GM18520 (cell line): ENCODE results near the gene SLCO3A1.

Experiments used
- ATAC-seq: cut with Tn5 transposase; IDR thresholded peaks from one replicate; pipeline ENCODE4 v1.9.1; 2021; ENCODE audit not compliant: unreplicated experiment

The SLCO3A1 gene

DNA sequence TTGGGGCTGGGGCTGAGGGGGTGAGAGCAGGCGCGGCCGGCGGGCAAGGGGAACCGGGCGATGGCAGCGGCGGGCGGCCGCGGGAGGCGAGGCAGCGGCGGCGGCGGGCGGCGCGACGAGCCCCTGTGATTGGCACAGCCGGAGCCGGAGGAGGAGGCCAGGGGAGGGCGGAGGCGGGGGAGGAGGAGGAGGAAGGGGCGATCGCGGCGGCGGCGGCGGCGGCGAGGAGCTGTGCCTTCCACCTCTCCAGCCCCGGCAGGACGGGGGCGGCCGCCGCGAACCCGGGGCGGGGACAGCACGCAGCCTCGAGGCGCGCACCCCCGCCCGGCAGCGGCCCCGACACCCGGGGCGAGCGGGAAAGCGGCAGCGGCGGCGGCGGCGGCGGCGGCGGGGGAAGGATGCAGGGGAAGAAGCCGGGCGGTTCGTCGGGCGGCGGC is at the start of gene SLCO3A1:
SLCO3A1 (plus strand) TSS at position 198 of the 437 bp plus-strand sequence.
- ATAC-seq, result no peak

DNA sequence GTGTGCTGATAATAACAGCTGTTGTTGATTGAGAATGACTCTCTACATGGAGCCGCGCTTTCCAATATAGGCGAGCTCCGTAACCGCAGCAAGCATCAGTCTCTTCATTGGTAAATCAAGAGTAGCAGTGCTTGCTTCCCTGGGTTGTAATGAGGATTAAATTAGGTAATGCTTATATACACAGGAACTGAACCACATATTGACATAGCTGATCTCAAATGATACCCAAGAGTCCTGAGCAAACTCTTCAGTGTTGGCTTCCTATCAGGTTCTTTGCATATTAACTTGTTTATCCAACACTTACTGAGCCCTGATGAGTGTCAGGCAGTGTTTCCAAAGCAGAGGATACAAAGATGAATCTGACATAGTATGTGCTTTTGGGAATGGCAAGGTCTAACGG is 46.4 kb upstream of the SLCO3A1 start:
- ATAC-seq, result no peak

DNA sequence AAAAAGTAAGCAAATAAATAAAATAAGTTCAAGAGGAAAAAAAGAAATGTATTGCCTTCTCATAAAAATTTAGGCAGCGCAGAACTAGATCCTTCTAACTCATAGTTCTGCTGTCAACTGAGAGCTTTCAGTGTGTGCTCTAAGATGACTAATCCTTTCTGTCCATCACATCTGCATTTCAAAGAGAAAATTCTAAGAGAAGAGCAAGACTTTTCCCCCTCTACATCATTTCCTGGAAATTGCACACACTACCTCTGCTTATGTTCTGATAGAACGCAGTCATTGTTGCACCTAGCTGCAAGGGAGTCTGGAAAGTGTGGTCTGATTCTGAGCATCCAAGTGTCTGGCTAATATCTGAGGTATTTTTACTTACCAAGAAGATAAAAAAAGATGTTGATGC is 39.6 kb upstream of the SLCO3A1 start:
- no peak for ATAC-seq

DNA sequence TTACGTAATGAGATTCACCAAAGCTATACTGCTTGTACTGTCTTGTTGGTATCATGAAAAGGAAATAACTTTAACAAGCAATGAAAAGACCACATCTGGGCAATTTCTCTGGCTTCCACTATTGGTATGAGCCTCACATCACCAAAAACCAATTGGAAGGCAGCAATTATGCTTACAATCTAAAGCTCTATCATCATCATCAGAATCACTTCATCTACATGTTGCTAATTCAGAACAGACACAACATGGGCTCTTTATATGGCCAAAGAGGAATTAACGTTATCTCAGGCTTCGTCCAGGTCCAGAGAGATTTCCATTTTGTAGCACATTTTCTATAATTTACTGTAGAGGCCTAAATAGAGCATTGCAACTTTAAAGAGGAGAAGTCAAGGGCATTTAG is 36.6 kb upstream of the SLCO3A1 start:
- ATAC-seq, result no peak

DNA sequence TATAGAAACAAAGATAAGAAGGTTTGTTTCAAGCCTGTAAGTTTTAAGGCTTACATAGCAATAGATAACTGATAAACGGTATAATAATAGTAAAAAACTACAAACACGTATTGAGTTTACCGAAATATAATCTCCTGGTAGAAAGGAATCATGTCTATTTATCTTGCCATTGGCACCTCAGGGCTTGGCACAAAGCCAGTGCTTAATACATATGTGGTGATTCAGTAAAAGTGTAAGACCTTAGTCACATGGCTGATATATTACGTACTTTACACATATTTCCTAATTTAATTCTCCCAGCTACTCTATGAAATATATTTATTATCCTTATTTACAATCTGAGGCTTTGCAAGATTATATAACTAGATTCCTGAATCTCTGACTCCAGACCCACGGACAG is 32.0 kb upstream of the SLCO3A1 start:
- no peak for ATAC-seq

DNA sequence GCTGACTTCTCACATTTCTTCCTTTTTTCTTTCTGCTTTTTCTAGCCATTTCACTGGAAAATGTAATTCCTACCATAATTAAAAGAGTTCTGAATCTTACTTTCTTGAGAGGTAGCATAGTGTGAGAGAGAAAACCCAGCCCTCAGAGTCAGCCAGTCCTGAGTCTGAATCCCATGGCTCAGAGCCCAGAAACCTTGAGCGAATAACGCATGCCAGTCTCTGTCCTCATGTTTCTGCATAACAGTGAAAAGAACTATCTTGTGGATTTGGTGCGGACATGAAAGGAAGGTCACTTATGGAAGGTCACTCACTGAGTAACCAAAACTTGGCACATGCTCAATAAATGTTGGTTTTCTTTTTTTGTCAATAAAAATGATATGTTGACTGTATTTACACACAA is 29.3 kb upstream of the SLCO3A1 start:
- ATAC-seq, result no peak

DNA sequence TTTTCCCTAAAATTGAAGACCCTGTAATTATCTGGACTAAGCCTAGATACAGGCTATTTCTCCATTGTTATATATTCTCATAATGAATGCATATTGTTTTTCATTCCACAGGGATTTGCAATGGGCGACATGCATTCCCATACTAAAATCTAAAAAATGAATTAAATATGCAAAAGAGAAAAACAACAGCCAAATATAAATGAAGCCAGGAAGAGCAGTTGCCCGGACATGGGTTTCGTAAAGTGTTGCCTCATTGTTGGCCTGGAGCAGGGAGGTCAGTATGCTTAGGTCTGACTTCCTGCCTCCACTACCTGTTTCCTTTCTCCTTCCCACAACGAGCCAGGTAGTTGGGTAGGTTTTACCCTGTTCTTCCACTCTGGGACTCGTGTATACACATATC is 27.1 kb upstream of the SLCO3A1 start:
- no peak for ATAC-seq

DNA sequence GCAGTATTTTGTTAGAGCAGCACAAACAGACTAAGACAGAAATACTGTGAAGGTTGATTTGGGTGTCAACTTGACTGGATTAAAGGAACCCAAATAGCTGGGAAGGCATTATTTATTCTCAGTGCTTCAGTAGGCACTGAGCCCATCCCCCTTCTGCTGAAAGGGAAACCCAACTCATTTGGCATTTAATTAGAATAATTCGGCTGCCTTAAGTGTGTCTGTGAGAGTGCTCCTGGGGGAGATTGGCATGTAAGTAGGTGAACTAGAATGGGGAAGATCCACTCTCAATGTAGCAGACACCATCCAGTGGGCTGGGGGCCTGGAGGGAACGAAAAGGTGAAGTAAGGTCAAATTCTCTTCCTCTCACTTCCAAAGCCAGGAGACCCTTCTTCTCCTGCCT is 20.5 kb upstream of the SLCO3A1 start:
- ATAC-seq, result no peak

DNA sequence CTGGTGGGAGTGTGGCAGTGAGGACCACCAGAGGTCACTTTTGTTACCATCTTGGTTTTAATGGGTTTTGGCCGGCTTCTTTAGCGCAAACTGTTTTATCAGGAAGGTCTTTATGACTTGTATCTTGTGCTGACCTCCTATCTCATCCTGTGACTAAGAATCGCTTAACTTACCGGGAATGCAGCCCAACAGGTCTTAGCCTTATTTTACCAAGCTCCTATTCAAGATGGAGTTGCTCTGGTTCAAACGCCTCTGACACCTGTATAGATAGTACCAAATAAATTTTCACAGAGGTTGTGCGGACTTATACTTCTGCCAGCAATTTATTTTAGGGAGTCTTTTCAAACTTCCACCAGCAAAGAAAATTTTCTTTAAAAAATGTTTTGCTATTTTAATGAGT is 13.6 kb upstream of the SLCO3A1 start:
- ATAC-seq, result no peak

DNA sequence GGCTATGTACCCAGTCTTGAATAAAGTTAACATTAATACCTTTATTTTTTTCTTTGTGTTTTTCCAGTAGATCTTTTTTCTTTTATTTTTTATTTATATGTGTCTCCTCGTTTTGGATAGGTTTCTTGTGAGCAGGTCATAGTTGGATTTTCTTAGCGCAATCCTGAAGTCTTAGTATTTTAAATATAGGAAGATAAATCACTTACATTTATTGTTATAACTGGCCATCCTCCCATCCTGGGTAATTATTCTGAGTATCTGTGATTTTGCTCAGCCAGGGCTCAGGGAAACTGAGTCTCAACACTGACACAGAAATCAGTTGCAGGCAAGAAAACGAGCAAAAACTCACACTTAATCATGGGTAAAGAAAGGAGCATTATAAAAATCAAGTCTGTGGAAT is 11.6 kb upstream of the SLCO3A1 start:
- ATAC-seq, result no peak

DNA sequence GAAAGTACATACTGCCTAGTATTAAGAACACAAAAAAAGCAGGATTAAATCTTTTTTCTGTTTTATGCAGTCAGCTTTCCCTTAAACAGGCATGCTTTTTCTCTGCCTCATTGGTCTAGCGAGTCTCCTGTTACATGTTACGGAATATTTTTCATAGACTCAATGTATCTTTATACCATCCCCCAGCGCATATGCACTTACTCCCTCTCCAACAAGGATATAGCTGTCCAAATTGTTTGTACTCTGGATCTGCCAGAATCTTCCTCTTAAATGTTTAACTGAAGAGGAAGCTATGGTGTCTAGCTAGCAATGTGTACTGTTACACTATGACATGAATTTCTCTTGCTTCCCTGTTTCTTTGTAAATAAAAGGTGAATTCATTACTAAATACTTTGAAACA is 9.2 kb upstream of the SLCO3A1 start:
- ATAC-seq, result no peak

DNA sequence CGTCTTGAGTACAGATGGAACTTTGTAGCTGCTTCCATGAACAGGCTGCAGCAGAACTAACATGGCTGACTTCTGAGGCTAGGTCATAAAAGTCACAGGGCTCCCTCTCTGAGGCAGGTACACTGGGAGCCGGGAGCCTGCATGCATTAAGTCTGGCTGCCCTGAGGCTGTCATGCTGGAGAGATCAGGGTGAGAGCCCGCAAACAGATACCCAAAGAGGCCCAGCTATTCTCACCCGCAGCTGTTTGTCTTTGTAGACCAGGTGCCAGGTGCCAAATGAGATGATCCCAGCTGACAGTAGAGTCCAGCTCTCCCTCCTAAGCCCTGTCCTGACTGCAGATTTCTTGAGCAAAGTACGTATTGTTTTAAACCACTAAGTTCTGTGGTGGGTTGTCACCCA is 8.6 kb upstream of the SLCO3A1 start:
- ATAC-seq, result no peak

DNA sequence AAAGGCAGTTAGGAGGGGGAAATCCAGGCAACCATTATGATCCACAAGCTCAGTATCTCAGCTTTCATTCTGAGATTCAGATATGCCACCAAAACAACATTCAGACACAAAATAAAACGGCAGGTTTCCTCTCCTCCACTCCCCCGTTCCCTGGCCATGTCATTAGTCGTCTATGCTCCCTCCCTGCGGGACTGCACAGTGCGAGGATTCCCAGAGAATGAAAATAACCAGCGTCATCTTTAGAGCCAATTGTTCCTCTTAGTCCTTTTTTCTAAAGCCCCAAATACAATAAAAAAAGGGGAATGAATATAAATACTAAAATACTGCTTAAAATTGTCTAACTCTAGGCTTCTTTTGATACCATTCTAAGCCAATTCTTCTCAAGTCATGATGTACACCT is 7.8 kb upstream of the SLCO3A1 start:
- no peak for ATAC-seq

DNA sequence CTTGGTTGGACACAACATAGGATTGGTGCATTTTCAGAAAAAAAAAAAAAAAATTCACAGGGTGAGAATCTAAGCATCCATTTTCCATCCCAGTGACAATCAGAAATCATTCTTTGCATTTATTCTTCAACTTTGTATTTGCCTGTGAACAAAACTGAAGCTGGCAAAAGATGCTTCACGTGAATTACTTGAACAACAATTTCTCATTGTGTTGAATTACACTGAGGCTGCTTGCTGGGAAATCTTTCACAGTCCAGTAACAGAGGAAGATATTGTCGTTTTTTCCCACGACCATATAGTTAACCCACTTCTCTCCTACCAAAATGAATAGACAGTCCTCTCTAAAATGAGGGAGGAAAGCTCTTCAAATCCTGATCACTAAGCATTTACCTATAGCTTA is 4.3 kb upstream of the SLCO3A1 start:
- no peak for ATAC-seq

DNA sequence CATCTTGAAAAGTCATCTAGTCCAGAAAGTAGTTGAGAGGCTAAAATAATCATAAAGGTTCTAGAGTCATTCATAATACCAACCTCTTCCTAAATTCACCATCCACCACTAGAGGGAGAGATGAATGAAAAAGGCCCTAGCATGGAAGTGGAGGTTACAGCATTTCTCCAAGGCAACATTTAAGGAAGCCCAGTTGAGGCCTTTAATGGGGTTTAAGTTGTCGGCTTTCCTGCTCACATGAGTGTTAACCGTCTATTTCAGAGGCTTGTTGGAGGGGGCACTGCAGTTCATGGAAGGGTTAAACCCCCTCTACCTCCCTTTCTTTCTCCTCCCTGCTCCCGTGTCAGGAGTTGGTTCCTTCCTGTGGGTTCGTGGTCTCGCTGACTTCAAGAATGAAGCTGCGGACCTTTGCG is 3.8 kb upstream of the SLCO3A1 start:
- no peak for ATAC-seq

DNA sequence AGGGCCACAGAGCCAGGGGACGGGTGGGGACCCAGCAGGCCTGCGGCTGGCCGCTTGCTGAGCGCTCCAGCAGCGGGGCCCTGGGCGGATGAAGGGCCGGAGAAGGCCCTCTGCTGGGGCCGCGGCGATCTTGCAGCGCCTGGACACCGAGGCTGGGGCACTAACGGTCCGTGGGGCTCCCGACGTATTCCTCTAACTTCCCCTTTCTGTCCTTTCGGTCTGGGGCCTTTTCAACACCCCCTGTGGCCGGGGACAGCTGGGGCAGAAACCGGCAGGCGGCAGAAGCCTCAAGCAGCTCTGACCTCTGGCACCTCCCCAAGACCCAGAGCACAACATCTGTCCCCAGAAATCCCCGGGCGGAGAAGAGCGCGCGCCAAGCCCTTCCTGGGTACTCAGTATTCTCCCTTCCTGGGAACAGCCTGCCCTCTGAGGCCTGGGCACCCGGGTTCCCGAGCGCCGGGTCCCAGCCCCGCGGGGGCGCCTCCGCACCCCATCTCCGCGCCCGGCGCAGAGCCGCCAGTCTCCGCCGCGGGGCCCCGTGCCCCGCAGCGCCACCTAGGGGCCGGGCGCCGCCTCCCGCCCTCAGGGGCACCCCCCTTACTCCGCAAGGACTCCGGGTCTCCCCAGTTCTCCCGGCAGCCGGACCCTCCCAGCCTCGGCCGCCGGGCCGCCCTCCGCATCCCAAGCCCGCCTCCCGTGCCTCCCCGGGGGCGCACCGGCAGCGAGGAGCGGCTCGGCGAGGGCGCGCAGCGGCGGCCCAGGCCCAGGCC is 582 bp upstream of the SLCO3A1 start:
- no peak for ATAC-seq

DNA sequence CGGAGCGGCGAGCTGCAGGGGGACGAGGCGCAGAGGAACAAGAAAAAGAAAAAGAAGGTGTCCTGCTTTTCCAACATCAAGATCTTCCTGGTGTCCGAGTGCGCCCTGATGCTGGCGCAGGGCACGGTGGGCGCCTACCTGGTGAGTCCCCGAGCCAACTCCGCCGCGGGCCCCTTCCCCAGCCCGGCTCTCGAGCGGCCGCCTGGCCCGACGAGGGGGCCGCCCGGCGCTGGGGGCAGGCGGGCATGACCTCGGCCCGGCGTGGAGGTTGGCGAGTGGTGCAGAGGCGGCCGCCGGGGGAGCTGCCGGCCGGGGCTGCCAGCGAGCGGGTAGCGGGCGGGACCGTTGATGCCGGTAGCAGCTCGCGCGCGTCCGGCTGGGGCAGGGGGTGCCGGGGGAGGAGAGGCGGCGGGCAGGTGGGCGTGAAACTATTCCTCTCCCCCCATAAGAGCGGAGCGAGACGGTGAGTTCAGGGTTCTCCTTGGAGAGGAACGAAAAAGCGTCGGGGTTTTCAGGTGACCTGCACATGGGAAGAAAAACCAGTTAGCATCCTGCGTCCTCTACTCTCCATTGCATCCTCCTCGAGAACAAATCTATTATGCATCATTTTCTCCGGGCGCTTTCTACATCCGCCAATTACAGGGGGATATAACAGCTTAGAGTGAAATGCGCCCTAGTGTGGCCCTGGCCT is 585 bp downstream of the SLCO3A1 start:
- ATAC-seq, result no peak

DNA sequence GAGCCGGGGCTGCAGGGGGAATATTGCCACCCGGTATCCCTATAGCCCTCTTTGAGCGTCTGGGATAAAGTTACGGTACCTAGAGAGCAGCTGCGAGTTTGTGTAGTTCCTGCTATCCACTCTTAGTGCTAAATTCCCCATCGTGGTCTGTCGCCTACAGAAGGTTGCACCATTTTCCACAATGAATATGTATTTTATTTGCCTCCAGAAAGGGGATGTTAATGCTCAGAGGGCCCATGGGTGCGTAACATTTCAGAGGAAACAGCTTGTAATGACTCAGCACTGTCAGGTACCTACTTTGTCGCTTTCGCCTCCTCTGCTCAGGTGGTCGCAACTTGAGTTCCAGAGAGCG is 1.1 kb downstream of the SLCO3A1 start:
- ATAC-seq, result no peak

DNA sequence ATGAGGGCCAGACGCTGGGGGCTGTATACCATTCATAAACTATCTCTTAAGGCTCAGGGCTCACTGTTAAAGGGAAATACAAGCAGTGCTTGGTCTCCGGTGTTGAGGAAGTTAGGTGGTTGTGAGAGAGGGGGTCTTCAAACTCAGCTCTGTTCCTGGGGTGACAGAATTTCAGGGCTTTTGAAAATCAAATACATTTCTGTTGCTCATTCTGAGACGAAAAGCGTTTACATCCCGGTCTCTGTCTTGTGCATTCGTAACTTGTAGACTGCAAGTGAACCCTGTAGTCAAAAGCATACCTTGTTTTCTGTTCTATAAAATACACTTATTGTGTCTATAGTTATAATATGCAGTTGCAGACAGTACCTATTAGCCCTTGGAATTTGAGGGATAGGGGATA is 1.7 kb downstream of the SLCO3A1 start:
- no peak for ATAC-seq

DNA sequence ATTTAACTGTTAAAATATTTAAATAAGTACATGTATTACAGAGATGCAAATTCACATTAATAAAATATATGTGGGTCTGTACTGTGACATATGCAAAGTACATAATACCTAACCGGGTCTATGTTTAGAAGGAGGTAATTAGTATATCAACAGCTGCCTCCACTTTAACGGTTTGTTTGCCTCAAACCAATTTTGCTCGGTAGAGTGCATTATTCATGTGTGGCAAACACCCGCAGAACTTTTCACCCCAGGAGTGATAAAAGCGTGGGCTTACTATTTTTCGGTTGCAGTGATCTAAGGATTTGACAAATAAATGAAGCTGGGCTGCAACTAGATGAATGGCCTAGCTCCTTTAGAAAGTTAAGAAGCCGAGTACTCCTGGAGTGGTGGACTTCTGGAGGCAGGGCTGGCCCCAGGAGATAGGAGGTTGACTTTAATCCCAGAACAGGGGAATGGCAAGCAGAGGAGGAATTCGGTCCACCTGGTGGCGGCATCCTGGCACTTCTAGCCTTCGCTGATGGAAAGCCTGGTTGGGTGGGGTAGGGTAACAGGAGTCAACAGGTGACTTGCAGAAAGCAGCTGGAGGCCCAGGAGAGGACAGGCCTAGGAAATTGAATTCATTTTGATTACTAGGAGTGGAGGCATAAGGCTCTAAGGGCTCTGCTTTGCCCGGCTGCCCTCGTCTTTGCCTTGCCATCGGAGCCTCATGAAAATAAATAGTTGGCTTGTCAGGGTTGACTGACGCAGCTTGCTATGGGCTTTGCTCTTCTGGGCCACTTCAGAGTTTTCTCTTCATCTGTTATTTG is 2.4 kb downstream of the SLCO3A1 start:
- ATAC-seq, result no peak

DNA sequence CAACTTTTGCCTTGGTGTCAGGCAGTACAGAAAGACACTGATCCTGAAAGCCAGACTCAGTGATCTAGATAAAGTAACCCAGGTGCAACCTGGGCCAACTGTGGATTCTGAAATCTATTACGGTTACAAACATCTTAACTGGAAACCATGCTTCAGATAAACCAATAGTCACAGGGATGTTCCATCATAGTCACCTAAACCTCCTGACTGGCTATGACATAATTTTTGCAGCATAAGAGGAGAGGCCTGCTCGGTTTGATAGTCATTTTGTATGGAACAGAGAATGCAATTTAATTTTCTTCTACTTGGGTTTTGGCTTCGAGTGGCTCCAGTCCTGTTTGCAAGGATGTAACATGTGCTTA is 3.7 kb downstream of the SLCO3A1 start:
- no peak for ATAC-seq

DNA sequence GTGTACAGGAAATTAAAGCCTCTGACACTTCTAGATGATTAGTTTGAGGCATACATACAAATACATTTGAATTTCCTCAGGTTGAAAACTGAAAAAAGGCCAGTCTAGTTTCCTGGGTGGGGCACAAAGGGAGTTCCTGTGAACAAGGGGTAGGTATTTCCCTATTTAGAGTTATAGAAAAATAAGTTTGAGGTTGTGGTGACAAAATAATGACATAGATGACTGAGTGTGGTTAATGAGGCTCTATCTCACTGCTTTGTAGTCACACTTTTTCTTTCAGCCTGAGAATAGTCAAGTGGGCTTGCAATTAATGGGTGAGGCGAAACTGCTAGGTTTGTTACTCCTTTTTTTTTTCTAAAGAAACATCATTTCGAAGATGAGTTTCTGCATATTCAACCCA is 4.3 kb downstream of the SLCO3A1 start:
- ATAC-seq, result peak; percentile 71
